HG03442 (cell line): ENCODE data around the gene CACNA2D2.

Source experiments
- ATAC-seq: cut with Tn5 transposase; IDR thresholded peaks from one replicate; pipeline ENCODE4 v1.9.1; 2021; ENCODE audit warnings: mild to moderate bottlenecking, moderate library complexity; ENCODE audit not compliant: unreplicated experiment

Gene CACNA2D2

GRCh38 chr3:50433954-50434353 is 69.5 kb downstream of the CACNA2D2 start:
- ATAC-seq, result no peak

- no peak for ATAC-seq
Observed at GRCh38 chr3:50430950-50431435, 72.4 kb downstream of the CACNA2D2 start.

GRCh38 chr3:50430191-50430590 is 73.2 kb downstream of the CACNA2D2 start:
- ATAC-seq, result no peak

DNA sequence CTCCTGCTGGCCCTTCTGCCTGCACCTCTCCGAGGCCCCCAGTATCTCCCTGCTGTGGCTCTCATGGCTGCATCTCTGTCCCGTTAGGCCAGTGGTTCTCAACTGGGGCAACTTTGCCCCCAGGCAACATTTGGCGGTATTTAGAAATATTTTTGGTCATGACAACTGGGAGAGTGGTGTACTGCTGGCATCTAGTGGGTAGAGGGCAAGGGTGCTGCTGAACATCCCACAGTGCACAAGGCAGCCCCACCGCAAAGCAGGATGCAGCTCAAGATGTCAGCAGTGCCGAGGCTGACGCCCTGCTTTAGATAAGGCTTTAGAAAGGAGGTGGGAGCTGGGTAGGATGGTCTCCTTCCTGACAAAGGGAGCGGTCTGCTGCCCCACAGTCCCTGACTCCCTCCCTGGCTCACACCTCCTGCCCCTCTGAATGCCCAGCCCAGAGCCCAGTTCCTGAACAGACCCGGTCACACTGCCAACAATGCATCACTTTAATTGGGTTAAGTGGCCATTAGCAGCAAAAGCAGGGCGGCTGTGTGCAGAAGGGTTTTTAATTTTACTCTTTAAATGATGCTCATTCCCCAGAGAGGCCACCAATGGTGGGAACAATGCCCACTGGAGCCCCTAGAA is 75.3 kb downstream of the CACNA2D2 start:
- ATAC-seq, result no peak

GRCh38 chr3:50427217-50427616 is 76.2 kb downstream of the CACNA2D2 start:
- no peak for ATAC-seq

DNA sequence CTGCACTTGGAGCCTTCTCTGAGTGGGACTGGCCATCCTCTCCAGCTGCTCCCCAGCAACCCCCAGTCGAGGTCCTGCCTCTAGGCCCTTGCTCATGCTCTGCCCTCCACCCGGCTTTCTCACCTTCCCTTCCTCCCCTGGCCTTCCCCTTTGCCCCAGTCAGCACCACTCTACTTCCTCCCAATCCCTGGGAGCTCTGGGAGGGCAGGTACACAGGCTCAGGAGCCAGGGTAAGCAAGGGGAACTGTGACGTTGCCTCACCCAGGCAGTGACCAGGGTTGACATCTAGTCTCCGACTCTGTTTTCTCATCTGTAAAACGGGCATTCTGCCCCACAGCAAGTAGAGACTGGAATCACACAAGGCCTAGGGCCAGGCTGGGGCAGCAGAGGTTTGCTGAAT is 77.5 kb downstream of the CACNA2D2 start:
- no peak for ATAC-seq

- ATAC-seq, result no peak
Observed at GRCh38 chr3:50423543-50423942, 79.9 kb downstream of the CACNA2D2 start.

DNA sequence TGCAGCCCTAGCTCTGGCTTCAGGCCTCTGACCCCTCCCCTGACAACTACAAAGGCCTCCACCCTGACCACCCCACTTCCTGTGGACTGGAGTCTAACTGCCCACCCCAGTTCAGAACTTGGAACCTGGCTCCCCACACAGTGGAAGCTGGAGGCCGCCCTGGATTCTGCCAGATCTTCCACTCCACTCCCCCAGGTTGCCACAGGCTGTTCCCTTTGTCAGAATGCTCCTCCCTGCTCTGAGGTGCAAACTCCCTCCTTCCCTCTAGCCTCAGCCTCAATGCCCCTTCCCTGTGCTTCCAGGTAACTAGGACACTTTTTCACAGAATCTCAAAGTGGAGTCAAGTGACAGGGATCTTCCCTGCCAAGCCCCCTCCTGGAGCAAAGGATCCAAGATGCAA is 81.3 kb downstream of the CACNA2D2 start:
- no peak for ATAC-seq

DNA sequence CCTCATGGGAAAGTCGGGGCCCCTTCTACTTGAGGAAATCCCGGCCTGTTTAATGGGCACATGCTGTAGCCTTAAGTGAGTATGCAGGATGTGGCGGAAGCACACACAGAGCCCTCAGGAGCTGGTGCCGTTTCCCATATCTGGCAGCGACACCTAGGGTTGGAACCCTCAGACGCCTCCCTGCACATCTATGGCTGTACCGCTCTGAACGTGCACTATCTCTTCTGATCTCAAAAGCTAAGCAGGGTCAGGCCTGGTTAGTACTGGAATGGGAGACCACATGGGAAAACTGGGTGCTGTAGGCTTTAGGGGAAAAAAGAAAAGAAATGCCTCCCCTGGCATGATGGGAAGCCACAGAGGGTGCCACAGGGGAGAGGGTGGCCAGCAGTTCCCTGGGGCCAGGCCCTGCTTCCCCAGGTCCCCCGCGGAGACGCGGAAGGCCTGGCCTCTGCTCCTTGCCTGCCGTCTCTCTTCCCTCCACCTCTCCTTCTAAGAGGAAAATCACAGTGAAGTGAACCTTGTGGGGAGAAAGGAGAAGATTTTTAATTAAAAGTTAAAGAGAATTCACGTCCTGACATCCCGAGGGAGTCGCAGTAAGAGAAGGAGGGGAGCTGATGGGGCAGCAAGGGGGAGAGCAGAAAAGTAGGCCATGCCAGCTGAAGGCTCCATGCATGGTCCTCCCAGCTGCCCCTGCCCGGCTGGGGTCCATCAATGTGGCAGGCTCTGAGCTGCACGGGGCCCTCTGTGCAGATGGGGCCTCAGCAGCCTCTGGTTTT is 83.7 kb downstream of the CACNA2D2 start:
- no peak for ATAC-seq

DNA sequence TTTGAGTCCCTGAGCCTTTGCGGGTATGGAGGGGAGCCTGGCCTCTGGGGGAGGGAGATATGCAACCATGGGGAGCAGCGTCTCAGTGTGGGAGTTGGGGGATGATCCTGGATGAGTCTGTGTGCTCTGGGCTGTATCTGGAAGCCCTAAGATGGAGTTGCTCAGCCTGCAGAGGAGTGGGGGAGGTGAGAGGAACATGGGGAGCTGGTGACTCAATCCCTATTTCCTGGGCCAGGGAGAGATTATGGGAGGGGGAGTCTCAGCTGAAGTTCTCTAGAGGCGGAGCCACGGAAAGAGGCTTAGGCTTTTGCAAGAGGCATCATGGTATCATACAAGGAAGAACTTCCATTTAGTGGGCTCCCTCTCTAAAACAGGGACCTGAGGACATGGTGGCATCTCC is 84.6 kb downstream of the CACNA2D2 start:
- ATAC-seq, result no peak

DNA sequence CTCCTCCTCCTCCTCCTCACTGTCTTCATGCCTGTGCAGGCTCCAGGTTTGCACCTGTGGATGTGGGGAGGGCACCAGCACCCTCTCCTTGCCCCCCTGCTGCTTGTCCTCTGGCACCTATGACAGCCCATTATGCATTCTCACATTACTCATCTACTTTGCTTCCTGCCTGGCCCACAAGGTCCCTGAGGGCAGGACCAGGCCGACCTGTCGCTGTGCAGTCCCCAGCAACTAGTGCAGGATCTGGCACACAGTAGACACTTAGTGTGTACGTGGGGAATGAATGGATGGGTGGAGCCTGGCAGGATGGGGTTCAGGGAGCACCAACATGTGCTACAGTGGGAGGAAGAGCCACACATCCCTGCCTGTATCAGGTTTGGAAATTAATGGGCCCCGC is 85.8 kb downstream of the CACNA2D2 start:
- ATAC-seq, result no peak

DNA sequence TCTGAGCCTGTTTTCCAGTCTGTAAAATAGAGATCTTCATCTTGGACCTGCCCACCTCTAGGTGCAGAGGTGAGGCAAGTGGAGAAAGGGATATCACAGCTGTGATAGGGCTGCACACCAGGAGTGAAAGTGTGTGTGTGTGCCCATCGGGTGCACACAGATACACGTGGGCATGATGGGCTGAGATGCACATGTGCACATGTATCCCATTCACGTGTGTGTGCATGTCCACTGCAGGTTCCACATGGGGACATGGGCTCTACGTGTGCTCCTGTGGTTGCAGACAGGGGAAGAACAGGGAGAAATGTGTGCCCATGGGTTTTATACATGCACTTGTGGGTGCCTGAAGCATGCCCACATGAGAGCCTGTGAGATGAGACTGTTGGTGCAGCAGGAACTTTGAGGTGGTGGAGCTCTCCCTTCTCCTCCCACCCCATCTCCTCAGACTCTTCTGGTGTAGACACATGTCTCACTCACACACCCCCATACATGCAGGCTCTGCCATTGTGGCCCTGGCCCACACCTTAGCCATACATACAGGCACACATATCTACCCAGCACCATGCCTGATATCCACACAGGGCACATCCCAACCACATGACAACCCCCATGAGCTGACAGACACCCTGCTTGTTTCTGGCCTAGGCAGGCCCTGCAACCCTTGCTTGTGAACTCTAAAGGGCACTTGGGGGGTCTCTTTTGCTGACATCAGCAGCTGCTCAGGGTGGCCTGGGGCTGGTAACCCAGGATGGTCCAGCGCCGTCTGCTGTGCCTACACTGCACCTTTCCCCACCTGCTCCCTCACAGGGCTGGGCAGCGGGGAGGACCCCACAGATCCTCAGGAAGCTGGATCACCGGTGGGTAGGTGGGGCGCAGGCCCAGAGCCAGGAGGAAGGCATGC is 86.4 kb downstream of the CACNA2D2 start:
- ATAC-seq, result no peak

DNA sequence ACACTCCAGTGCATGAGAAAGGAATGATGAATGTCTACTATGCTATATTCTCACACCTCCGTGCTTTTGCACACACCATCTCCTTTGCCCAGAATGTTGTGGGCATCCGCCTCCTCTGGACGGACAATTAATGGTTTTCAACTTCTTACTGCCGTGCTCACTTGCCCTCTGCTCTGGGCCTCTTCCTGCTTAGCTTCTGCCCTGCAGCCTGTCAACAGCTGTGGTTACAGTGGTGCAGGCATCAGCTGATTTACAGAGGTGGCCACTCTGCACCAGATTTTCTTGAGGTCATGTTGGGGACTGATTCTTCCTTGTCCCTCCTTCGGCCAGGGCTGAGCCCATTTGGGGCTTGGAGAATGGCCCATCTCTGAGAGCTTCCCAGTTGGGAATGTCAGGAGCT is 87.6 kb downstream of the CACNA2D2 start:
- ATAC-seq, result no peak

- no peak for ATAC-seq
Observed at GRCh38 chr3:50415061-50415460, 88.4 kb downstream of the CACNA2D2 start.

DNA sequence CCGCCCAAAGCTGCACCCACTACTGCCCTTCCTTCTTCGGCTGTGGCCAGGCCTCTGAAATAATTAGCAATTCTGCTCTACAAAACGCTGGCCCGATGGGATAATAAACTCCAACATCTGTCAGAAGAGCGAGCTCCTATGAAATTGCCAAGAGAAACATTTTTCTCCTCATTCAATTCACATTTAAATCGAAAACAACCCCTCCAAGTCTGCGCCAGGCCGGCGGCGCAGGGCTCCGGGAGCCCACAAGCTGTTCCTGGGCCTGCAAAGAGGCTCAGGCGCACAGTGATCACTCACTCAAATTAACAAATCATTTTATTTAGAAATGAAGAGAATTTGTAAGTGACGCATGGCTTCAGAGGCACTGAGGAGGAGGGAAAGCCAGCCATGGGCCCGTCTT is 88.8 kb downstream of the CACNA2D2 start:
- no peak for ATAC-seq

DNA sequence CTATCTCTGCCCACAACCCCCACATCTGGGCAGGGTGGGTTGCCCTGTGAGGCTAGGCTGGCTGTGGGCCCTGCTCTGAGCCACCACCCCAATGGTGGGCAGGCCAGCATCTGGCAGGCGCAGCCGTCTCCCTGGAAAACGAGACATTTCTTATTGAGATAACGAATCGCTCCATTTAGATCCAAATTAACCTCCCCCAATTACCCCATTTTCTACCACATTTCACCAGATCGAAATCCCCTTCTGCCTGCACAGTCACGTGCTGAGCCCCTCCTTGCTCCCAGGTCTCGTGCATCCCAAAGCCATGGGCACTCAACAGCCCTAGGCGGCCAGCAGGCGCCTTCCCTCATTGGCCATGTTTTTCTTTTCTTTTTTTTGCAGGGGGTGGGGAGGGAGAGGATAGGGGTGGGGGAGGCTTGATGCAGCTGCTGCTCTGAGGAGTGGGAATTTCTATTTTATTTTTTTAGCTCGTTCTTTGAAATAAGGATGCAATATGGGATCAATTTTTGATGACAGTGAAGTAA is 91.1 kb downstream of the CACNA2D2 start:
- ATAC-seq, result no peak

- no peak for ATAC-seq
Observed at GRCh38 chr3:50411229-50411628, 92.2 kb downstream of the CACNA2D2 start.

DNA sequence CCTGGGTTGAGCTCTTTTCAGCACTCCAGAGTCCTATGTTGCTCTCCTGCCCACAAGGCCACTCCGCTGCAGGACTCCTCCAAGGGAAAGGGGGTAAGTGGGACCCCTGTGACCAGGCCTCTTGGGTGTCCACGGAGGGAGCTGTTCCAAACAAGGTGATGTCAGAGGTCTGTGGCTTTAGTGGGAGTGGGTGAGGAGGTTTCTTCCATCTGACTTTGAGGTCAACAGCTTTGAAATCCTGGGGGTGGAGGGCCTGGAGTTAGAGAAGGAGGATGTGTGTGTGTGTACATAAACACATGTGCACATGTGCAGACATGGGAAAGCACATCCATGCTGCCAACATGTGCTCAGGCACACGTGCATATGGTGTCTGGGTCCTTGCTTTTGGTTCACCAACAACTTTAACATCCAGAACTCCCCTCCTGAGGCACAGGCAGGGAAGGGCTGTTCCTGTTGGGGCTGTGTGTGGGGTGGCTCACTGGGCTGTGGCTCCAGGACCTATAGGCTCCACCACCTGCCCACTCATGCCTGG is 92.8 kb downstream of the CACNA2D2 start:
- ATAC-seq, result no peak

DNA sequence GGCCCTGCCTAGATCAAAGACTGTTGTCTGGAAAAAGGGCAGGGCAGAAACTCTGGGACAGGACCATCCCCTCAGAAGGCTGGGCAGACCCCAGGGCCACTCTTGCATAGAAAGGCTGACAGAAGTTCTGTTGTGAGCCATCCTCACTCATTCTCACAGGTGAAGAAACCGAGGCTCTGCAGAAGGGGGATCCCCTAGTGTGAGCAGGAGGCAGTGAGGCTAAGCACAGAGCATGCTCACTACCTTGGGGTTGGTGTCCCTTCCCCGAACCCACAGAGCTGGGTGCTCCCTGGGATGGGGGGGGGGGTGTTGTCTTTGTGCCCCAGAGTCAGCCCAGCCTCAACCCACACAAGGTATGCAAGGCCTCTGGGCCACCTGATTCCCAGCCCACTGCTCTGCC is 93.2 kb downstream of the CACNA2D2 start:
- no peak for ATAC-seq

GRCh38 chr3:50408443-50408944 is 94.9 kb downstream of the CACNA2D2 start:
- no peak for ATAC-seq

DNA sequence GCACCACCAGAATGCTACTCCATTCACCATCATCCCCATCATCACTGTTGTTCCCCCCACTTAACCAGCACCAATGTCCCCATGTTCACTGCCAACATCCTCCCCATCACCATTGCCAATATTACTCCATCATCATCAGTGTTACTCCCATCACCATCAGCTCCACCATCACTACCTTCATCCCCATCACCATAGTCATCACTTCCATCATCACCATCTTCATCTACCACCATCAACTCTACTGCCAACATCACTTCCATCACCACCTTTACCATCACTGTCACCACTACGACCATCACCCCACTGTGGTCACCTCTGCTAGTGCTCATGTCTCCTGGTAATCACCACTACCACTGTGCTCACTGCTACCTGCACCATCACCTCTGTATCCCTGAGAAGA is 96.9 kb downstream of the CACNA2D2 start:
- no peak for ATAC-seq
